Measurements from ENCODE around the gene HDAC10.
"Not testable (repeated sequence)": the region's sequence is repeated elsewhere in the genome, so short reads cannot be mapped to it uniquely, and the experiment has no call there.

HDAC10 gene

DNA sequence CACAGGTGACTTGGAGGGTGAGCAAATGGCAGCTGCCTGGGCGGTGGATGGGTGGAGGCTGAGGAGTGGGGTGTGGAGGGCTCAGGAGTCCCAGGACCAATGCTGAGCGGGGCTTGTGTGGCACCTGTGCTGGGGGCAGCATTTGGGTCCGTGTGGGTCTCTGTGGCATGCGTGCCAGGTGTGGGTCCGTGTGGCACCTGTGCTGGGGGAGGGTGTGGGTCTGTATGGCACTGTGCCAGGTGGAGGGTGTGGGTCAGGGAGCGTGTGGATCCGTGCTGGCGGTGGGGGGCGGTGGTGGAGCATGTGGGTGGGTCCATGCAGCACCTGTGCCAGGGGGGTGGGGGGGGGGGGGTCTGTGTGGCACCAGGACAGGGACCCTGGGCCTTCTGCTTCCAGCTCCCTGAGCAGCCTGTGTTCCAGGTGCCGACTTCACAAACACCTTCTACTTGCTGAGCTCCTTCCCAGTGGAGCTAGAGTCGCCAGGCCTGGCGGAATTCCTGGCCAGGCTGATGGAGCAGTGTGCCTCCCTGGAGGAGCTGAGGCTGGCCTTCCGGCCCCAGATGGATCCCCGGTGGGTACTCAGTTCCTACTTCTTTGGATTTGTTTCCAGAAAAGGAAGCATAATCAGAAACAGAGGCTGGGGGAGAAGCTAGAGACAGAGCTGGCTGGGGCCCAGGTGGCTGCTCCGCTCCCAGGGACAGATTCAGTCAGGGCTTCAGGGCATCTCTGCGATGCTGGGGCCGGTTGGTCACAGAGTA, 35.6 kb downstream of the HDAC10 start:
- no peak for DNase-seq

DNA sequence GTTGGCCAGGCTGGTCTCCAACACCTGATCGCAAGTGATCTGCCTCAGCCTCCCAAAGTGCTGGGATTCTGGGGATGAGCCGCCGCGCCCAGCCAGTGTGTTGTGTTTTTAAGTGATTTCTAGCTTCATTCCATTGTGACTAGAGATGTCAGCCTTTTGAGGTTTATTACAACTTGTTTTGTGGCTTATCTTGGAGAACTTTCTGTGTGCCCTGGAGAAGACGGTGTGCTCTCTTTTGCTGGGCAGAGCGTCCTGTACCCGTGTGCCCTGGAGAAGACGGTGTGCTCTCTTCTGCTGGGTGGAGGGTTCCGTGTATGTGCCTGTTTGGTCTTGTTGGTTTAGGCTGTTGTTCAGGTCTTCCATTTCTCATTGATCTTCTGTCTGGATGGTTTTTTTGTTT, 37.8 kb downstream of the HDAC10 start:
- DNase-seq: no peak

- DNase-seq: no peak
These were observed 39.9 kb downstream of the HDAC10 start for GRCh38 chr22:50211147-50211546.

DNA sequence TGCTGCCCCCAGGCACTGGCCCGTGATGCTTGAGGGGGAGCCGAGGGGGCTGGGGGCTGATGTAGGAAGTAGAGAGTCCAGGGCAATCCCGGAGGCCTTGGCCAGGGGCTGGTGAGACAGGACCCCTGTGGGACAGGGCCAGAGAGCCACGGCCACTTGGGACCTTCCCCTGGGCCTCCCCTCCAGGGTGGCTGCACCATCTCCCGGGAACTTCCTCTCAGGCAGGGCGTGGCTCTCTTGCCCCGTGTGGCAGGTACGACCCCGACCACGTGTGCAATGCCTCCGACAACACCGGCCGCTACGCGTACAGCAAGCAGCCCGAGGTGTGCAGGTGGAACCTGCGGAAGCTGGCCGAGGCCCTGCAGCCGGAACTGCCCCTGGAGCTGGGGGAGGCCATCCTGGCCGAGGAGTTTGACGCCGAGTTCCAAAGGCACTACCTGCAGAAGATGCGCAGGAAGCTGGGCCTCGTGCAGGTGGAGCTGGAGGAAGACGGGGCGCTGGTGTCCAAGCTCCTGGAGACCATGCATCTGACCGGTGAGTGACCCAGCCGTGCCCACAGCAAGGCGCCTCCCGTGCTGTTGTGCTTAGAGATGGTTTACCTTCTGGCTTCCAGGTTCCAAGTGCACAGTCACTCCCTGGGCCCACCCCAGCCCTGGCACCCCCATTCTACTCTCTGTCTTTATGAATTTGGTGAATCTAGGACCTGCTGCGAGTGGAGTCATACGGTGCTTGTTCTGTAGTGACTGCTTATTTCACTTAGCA, 40.5 kb downstream of the HDAC10 start:
- no peak for DNase-seq

DNA sequence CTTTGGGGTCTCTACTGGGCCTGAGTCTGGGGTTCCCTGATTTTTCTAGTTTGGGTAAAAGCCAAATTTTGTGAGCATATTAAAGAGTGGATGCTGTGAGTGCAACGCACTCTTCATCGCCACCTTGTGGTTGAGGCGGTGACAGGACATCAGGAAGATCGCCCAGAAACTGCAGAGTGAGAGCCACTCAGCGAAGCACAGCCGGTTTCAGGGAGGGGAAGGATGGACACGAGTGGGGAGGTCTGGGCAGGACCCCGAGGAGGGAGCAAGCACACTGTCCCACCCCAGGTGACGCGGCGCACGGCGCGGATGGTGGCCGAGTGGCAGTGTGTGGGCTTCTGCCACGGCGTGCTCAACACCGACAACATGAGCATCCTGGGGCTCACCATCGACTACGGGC, 41.2 kb downstream of the HDAC10 start:
- no peak for DNase-seq

GRCh38 chr22:50208939-50209892, 41.8 kb downstream of the HDAC10 start:
- no peak for DNase-seq

- DNase-seq: no peak
These were observed 42.6 kb downstream of the HDAC10 start for GRCh38 chr22:50208430-50208938.

- DNase-seq: no peak
These were observed 43.5 kb downstream of the HDAC10 start for GRCh38 chr22:50207383-50208140.

- DNase-seq: no peak
These were observed 44.5 kb downstream of the HDAC10 start for GRCh38 chr22:50206599-50206998.

GRCh38 chr22:50205781-50206569, 45.1 kb downstream of the HDAC10 start:
- no peak for DNase-seq

DNA sequence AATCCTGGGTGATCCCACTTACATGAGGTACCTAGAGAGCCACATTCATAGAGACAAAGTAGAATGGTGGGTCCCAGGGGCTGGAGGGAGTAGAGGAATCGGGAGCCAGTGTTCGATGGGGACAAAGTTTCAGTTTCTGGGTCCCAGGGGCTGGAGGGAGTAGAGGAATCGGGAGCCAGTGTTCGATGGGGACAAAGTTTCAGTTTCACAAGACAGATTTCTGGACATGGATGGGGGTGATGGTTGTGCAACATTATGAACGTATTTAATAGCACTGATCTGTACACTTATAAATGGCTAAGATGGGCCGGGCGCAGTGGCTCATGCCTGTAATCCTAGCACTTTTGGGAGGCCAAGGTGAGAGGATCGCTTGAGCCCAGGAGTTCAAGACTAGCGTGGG, 46.1 kb downstream of the HDAC10 start:
- DNase-seq: not testable (repeated sequence)

GRCh38 chr22:50204571-50204970, 46.5 kb downstream of the HDAC10 start:
- no peak for DNase-seq

- no peak for DNase-seq
These were observed 47.8 kb downstream of the HDAC10 start for GRCh38 chr22:50203288-50203687.

GRCh38 chr22:50202130-50202666, 48.9 kb downstream of the HDAC10 start:
- DNase-seq: no peak

DNA sequence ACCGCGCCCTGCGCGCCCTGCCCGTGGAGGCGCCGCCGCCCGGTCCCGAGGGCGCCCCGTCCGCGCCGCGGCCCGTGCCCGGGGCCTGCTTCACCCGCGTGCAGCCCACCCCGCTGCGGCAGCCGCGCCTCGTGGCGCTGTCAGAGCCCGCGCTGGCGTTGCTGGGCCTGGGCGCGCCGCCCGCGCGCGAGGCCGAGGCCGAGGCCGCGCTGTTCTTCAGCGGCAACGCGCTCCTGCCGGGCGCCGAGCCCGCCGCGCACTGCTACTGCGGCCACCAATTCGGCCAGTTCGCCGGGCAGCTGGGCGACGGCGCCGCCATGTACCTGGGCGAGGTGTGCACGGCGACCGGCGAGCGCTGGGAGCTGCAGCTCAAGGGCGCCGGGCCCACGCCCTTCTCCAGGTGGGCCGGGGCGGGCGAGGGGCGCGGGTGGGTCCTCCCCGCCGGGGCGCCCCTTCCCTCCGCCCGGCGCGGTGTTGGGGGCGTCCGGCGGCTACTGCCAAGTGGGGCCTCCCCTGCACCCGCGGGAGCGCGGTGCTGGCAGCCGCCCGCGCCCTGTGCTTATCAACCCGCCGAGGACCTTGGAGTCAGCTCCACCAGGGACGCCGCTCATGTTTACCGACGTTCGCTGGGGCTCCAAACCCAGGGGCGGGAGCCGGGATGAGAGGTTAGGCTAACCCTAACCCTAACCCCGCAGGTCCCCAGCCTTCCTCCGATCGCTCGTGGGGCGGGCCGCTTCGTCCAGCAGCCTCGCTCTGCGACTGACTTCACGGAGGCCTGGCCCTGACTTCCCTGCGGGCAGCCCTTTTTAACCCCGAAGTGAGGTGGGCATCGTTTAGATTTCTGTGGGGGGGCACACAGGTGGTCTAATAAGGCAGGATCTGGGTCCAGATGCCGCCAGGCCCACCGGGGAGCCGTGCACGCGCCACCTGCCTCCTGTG, 49.6 kb downstream of the HDAC10 start:
- no peak for DNase-seq

DNA sequence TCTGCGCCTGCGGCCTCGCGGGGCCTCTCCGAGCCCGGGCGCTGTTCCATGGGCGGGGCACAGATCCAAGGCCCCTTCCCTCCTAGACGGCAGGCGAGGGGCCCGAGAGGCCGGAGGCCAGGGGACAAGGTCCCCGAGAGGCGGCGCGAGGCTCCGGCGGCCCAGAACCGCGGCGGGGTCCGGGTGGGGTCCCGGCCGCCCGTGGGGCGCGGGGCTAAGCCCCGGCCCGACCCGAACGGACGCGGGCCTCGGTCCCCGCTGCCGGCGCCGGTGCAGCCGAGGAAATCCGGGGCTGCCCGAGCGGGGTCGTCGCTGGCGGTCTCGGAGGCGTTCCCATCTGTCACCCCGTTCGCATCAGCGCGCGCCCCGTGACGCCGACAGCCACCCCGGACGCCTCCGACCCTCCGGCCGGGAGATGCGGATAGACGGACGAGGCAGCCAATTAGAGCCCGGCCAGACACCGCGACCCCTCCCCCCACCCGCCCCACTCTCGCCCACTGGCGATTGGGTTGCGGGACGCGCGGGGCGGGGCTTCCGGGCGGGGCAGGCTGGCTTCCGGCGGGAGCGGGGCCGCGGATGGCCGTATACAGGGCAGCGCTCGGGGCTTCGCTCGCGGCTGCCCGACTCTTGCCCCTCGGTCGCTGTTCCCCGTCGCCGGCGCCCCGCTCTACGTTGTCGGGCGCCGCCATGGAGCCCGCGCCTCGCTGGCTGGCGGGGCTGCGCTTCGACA, 50.4 kb downstream of the HDAC10 start, which contains the start of gene SELENOO:
SELENOO (plus strand) TSS at position 551 of the 730 bp plus-strand sequence; CDS start at position 577, 26 bp downstream.
- DNase-seq: peak; percentile 24

- DNase-seq: no peak
These were observed 51.1 kb downstream of the HDAC10 start for GRCh38 chr22:50199829-50200460.

- no peak for DNase-seq
These were observed 51.8 kb downstream of the HDAC10 start for GRCh38 chr22:50199251-50199721.
